Measurements from ENCODE around the gene MDFI.

Gene MDFI

GRCh38 chr6:41646026-41646795, 7.9 kb downstream of the MDFI start:
- no peak for FAIRE-seq
- DNase-seq (ENCODE audit: extremely low spot score, insufficient read length, low read depth) = no peak

DNA sequence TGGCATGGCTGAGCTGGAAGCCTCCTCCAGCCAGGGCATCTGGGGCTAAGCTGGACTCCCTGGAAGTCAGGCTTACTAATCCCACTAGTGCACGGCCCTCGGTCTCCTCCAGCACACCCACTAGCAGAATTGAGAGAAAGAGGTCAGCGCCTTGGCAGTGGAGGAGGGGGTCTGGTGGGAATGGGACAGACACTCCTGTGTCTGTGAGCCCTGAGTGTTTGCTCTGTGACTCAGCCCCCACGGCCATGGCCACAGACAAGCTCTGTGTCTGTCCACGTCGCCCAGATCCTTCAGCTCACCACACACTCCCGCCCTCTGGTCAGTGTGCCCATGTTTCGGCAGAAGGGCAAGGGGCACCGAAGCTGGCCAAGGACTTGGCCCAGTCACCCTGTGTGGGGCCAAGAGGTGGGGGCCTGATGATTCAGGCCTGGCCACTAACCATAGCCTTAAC, 8.8 kb downstream of the MDFI start:
- FAIRE-seq (no peak), DNase-seq (ENCODE audit: extremely low spot score, insufficient read length, low read depth) (no peak)

GRCh38 chr6:41648070-41648585, 9.9 kb downstream of the MDFI start:
- DNase-seq (ENCODE audit: extremely low spot score, insufficient read length, low read depth) (no peak), FAIRE-seq (no peak)

- FAIRE-seq = no peak
- DNase-seq (ENCODE audit: extremely low spot score, insufficient read length, low read depth) = no peak
Measured at GRCh38 chr6:41648921-41649320, 10.7 kb downstream of the MDFI start.

GRCh38 chr6:41649596-41649995, 11.3 kb downstream of the MDFI start:
- FAIRE-seq (no peak), DNase-seq (ENCODE audit: extremely low spot score, insufficient read length, low read depth) (no peak)

- no peak for DNase-seq (ENCODE audit: extremely low spot score, insufficient read length, low read depth)
- no peak for FAIRE-seq
Measured at GRCh38 chr6:41650120-41650519, 11.9 kb downstream of the MDFI start.

GRCh38 chr6:41651246-41651961, 13.1 kb downstream of the MDFI start:
- FAIRE-seq (no peak), DNase-seq (ENCODE audit: extremely low spot score, insufficient read length, low read depth) (no peak)

DNA sequence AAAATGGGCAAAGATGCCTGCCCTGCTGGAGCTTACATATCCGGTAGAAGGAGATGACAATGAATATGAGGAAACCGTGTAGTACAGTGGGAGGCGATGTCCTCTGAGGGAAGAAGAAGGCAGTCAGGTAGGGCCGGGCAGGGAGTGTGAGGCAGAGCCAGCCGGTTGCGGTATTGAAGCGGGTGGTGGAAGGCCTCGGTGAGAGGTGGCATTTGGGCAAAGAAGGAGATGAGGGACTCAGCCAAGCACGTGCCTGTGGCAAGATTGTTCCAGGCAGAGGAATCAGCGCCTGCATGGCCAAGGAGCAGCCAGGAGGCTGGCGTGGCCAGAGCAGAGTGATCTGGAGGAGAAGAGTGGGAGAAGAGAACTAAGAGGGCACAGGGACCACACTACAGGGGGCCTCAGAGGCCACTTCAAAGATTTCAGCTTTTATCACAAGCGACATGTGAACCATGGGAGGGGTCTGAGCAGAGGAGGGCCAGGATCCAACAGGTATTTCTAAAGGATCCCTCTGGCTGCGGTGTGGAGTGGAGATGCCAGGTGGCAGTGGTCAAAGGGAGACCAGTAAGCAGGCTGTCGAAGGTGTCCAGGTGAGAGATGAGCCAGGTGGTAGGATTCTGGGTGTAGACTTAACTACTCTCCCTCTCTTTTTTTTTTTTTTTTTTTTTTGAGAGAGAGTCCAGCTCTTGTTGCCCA, 13.8 kb downstream of the MDFI start:
- FAIRE-seq = no peak
- DNase-seq (ENCODE audit: extremely low spot score, insufficient read length, low read depth) = no peak

- FAIRE-seq (no peak), DNase-seq (ENCODE audit: extremely low spot score, insufficient read length, low read depth) (no peak)
Measured at GRCh38 chr6:41652866-41653652, 14.8 kb downstream of the MDFI start.

DNA sequence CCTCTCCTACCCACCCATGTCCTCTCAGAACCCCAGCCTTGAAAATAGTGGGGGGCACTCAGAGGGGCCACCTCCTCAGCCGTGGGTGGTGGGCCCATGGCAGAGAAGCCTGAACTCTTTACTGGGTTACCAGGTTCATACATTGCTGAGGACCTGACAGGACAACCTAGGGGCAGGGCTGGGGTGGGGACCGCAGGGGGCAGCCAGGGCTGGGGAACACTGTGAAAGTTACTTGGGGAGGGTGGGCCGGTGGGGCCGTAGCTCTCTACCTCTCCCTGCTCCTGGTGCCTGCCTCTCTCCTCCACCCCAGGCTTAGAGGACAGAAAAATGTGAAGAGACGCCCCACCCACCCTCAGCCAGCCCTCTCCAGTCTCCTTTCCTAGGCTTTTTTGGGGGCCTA, 15.4 kb downstream of the MDFI start:
- FAIRE-seq (no peak), DNase-seq (ENCODE audit: extremely low spot score, insufficient read length, low read depth) (no peak)

DNA sequence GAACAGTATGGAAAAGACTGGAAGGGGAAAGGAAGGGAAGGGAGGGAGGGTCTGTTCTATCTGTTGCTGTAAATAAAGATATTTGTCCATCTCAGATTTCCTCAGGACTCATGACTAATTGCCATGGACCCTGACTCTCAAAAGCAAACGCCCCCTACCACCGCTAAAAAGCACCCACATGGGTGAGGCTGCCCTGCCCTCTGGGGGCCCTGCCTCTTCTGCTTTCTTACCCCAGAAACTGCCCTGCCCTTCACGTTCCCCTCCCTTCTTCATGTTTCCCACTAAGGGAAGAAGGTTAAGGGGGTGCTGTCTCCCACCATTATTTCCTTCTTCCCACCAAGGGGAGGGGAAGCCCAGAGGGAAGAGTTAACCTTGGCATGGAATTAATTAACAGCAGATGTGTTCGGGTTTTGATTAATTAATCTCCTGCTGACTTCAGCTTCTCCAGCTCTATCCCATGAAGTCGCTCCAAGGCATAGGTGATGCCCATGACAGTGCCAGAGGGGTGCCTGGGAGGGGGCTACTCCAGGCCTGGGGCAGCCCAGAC, 16.0 kb downstream of the MDFI start:
- DNase-seq (ENCODE audit: extremely low spot score, insufficient read length, low read depth) (no peak), FAIRE-seq (no peak)

- FAIRE-seq = no peak
- DNase-seq (ENCODE audit: extremely low spot score, insufficient read length, low read depth) = no peak
Measured at GRCh38 chr6:41654698-41655151, 16.5 kb downstream of the MDFI start.

DNA sequence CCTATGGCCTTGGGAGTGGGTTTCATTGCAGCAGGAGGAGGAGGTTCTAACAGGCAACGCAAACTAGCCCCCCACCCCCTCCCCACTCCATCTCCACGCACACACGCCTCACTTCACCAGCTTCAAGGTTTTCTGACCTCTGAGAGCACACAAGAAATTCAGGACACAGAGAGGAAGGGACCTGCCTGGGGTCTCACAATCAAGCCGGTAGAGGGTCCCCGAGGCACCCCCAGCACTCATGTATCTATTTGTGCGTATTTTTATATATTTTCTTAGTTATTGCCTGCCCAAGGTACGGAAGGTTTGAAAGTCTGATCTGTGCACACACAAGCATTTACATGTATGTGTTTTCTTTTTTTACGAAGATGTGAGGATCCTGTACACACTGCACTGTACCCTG, 16.9 kb downstream of the MDFI start:
- no peak for FAIRE-seq
- no peak for DNase-seq (ENCODE audit: extremely low spot score, insufficient read length, low read depth)

GRCh38 chr6:41655646-41656001, 17.4 kb downstream of the MDFI start:
- no peak for DNase-seq (ENCODE audit: extremely low spot score, insufficient read length, low read depth)
- no peak for FAIRE-seq

GRCh38 chr6:41656002-41656691, 17.9 kb downstream of the MDFI start:
- FAIRE-seq = no peak
- DNase-seq (ENCODE audit: extremely low spot score, insufficient read length, low read depth) = no peak

GRCh38 chr6:41657131-41658094, 19.1 kb downstream of the MDFI start:
- FAIRE-seq (no peak), DNase-seq (ENCODE audit: extremely low spot score, insufficient read length, low read depth) (no peak)

- DNase-seq (ENCODE audit: extremely low spot score, insufficient read length, low read depth) (no peak), FAIRE-seq (no peak)
Measured at GRCh38 chr6:41658636-41659035, 20.4 kb downstream of the MDFI start.

DNA sequence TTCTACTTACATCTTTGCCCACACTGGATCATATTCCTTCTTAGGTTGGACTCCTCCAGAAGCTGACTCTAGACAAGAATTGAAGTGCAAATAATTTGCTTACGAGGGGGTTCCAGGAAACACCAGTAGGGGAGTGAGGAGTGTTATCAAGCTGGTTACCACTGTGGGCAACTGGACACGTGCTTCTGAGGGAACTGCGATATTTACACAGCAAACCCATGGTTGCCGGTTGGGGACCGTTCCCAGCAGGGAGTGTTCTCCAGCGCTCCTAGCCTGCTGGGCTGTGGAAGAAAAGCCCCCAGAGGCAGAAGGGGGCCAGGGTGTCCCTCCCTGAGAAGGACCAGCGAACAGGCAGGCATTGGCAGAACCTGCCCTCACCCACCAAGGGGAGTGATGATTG, 21.7 kb downstream of the MDFI start:
- FAIRE-seq = no peak
- DNase-seq (ENCODE audit: extremely low spot score, insufficient read length, low read depth) = no peak
